Muscle layer of colon (tissue), 2 donors: ENCODE measurements around the gene UACA.

Experiments used
- H3K27ac ChIP-seq: one replicate; pipeline ENCODE4 v1.7.0; 2013; ENCODE audit warnings: low read depth, mild to moderate bottlenecking, low read length, moderate library complexity
- H3K27me3 ChIP-seq, 2 donors: one replicate each; pipeline ENCODE4 v1.7.0; 2013; ENCODE audit warnings: low read length in 2 of 2, mild to moderate bottlenecking in 2 of 2; ENCODE audit not compliant: insufficient read depth in 2 of 2, control insufficient read depth in 1 of 2
- H3K36me3 ChIP-seq: one replicate; pipeline ENCODE4 v1.7.0; 2013; ENCODE audit warnings: mild to moderate bottlenecking, low read length; ENCODE audit not compliant: insufficient read depth
- H3K4me1 ChIP-seq: one replicate; pipeline ENCODE4 v1.7.0; 2013; ENCODE audit warnings: mild to moderate bottlenecking, low read length; ENCODE audit not compliant: insufficient read depth
- H3K4me3 ChIP-seq, 2 donors: one replicate each; pipeline ENCODE4 v1.7.0; 2013; ENCODE audit warnings: low read length in 2 of 2, low read depth in 1 of 2, mild to moderate bottlenecking in 1 of 2, moderate library complexity in 1 of 2
- H3K9ac ChIP-seq: one replicate; pipeline ENCODE4 v1.7.0; 2013; ENCODE audit warnings: low read length
- H3K9me3 ChIP-seq: one replicate; pipeline ENCODE4 v1.7.0; 2013; ENCODE audit warnings: mild to moderate bottlenecking, low read length
- donor health status: abdominal sarcoma.
- donor health status: Adenocarcinoma of cecum.

UACA gene

GRCh38 chr15:70615435-70616310 lies 147.7 kb downstream of the UACA start:
- Histone ChIP-seq H3K4me3 (no peak overlapping the region), H3K4me1 (no peaks in the 10 kb centered on the region), H3K9ac (no peak overlapping the region), H3K36me3 (no peaks in the 10 kb centered on the region), H3K27ac (no peak overlapping the region), H3K9me3 (no peaks in the 10 kb centered on the region), H3K27me3 (no peaks in the 10 kb centered on the region)

- Histone ChIP-seq H3K9ac (no peak overlapping the region), H3K4me1 (no peaks in the 10 kb centered on the region), H3K9me3 (no peaks in the 10 kb centered on the region), H3K36me3 (no peaks in the 10 kb centered on the region), H3K27me3 (no peaks in the 10 kb centered on the region), H3K27ac (no peak overlapping the region), H3K4me3 (no peak overlapping the region)
Measured at GRCh38 chr15:70614221-70614620, 149.1 kb downstream of the UACA start.

DNA sequence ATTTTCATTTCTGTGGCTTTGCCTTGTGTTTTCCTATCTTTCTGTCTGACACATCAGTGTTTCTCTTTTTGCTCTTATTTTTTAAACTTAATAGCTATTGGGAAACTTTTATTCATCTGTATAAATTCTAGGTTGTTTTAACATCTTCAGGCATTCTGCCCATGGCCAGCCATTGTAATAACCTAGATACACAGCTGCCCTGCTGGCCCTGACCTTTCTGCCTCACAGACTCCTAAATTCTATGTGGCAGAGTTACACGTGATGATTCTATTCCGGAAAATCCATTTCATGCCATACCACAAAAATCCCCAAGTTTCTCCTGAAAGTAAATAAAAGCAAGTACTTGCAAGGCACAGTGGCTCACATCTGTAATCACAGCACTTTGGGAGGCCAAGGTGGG lies 150.1 kb downstream of the UACA start:
- Histone ChIP-seq H3K9me3 (no peaks in the 10 kb centered on the region), H3K27me3 (no peaks in the 10 kb centered on the region), H3K9ac (no peak overlapping the region), H3K4me1 (peaks cover 3% of the 10 kb centered on the region), H3K36me3 (no peaks in the 10 kb centered on the region), H3K27ac (no peak overlapping the region), H3K4me3 (no peak overlapping the region)

- H3K4me1 ChIP-seq: peaks cover 15% of the 10 kb centered on the region
- H3K4me3 ChIP-seq: no peak overlapping the region
- no peak overlapping the region for H3K9ac ChIP-seq
- no peaks in the 10 kb centered on the region for H3K9me3 ChIP-seq
- no peaks in the 10 kb centered on the region for H3K27me3 ChIP-seq
- H3K27ac ChIP-seq: no peak overlapping the region
- no peaks in the 10 kb centered on the region for H3K36me3 ChIP-seq
Measured at GRCh38 chr15:70611286-70611685, 152.1 kb downstream of the UACA start.

GRCh38 chr15:70610541-70610940 lies 152.8 kb downstream of the UACA start:
- Histone ChIP-seq H3K4me1 (peaks cover 23% of the 10 kb centered on the region), H3K36me3 (no peaks in the 10 kb centered on the region), H3K27ac (no peak overlapping the region), H3K27me3 (no peaks in the 10 kb centered on the region), H3K9ac (no peak overlapping the region), H3K4me3 (no peak overlapping the region), H3K9me3 (no peaks in the 10 kb centered on the region)

DNA sequence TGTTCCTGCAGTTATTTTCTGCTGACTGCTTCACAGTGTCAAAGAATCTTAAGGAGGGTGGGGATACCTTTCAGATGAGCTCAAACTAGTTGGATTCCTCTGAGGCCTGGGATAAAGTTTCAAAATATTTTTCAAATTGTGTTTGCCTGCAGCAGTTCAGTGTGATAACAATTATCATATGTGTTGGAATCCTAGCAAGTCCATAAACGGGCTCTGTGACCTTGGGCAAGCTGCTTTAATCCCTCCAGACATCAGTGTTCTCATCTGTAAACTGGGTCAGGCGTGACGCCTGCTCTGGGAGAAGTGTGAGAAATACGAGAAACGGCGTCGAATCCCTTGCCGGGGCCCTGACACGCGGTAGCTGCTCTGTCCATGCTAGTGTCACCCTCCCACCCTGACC lies 153.5 kb downstream of the UACA start:
- no peak overlapping the region for H3K9ac ChIP-seq
- peaks cover 29% of the 10 kb centered on the region for H3K4me1 ChIP-seq
- no peak overlapping the region for H3K4me3 ChIP-seq
- H3K27ac ChIP-seq: no peak overlapping the region
- H3K27me3 ChIP-seq: no peaks in the 10 kb centered on the region
- no peaks in the 10 kb centered on the region for H3K36me3 ChIP-seq
- no peaks in the 10 kb centered on the region for H3K9me3 ChIP-seq

GRCh38 chr15:70608144-70608543 lies 155.2 kb downstream of the UACA start:
- H3K36me3 ChIP-seq: no peaks in the 10 kb centered on the region
- H3K4me3 ChIP-seq: no peak overlapping the region
- H3K27me3 ChIP-seq: no peaks in the 10 kb centered on the region
- no peak overlapping the region for H3K27ac ChIP-seq
- H3K9ac ChIP-seq: no peak overlapping the region
- H3K4me1 ChIP-seq: peaks cover 36% of the 10 kb centered on the region
- H3K9me3 ChIP-seq: no peaks in the 10 kb centered on the region

GRCh38 chr15:70605606-70606410 lies 157.6 kb downstream of the UACA start:
- Histone ChIP-seq H3K9ac (no peak overlapping the region), H3K27me3 (no peaks in the 10 kb centered on the region), H3K4me3 (peak overlapping the region in 1 of 2 donors; percentile 3), H3K36me3 (no peaks in the 10 kb centered on the region), H3K4me1 (peaks cover 36% of the 10 kb centered on the region), H3K9me3 (no peaks in the 10 kb centered on the region), H3K27ac (peak overlapping the region; percentile 64)

- H3K4me1 ChIP-seq: peaks cover 36% of the 10 kb centered on the region
- no peaks in the 10 kb centered on the region for H3K27me3 ChIP-seq
- H3K9ac ChIP-seq: peak overlapping the region; percentile 33
- no peak overlapping the region for H3K4me3 ChIP-seq
- H3K9me3 ChIP-seq: no peaks in the 10 kb centered on the region
- no peaks in the 10 kb centered on the region for H3K36me3 ChIP-seq
- H3K27ac ChIP-seq: peak overlapping the region; percentile 45
Measured at GRCh38 chr15:70604666-70605315, 158.6 kb downstream of the UACA start.
